PC-9 (cell line): ENCODE results near the gene ARHGAP8.

Experiments
- EZH2 ChIP-seq: fragments of 200-600 bp; sonication (generic); IDR thresholded peaks from 2 replicates; pipeline ENCODE4 v1.8.0; 2017; ENCODE audit warnings: antibody characterized with exemption, low read depth
- TF ChIP-seq, protein P1 (sequence below): fragments of 200-600 bp; sonication (generic); conservative IDR thresholded peaks from 2 replicates; pipeline ENCODE4 v1.6.1; 2017; ENCODE audit warnings: mixed run types, antibody characterized with exemption, mild to moderate bottlenecking, moderate library complexity

DNA sequence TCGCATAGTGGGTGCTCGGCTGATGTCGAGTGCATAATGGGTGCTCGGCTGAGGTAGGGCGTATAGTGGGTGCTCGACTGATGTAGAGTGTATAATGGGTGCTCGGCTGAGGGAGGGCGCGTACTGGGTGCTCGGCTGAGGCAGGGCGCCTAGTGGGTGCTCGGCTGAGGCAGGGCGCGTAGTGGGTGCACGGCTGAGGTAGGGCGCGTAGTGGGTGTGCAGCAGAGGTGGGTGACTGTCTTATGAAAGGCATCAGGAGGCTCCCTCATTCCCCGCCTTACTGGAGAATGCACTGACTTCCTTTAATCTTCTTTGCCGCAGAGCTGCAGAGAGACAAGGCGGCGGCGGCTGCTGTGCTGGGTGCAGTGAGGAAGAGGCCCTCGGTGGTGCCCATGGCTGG is 33.8 kb downstream of the ARHGAP8 start:
- TF ChIP-seq, protein P1, sequence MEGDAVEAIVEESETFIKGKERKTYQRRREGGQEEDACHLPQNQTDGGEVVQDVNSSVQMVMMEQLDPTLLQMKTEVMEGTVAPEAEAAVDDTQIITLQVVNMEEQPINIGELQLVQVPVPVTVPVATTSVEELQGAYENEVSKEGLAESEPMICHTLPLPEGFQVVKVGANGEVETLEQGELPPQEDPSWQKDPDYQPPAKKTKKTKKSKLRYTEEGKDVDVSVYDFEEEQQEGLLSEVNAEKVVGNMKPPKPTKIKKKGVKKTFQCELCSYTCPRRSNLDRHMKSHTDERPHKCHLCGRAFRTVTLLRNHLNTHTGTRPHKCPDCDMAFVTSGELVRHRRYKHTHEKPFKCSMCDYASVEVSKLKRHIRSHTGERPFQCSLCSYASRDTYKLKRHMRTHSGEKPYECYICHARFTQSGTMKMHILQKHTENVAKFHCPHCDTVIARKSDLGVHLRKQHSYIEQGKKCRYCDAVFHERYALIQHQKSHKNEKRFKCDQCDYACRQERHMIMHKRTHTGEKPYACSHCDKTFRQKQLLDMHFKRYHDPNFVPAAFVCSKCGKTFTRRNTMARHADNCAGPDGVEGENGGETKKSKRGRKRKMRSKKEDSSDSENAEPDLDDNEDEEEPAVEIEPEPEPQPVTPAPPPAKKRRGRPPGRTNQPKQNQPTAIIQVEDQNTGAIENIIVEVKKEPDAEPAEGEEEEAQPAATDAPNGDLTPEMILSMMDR = no peak
- TF ChIP-seq EZH2 = no peak
